SK-N-SH (cell line): Measurements from ENCODE around the gene RREB1. TPM values are rescaled to one million over a fixed set of nuclear protein-coding genes. Genes with fewer than 3 reads are reported as not detected.

Experiments used
- CTCF ChIA-PET: fragments of 300-600, 350-600 bp; formaldehyde crosslinking; extraction: SDS; loops from one replicate; lab custom pipeline; 2021; lab: Yijun Ruan, JAX
- POLR2A ChIA-PET: fragments of 350-600 bp; sonication (Branson Sonifier 250); formaldehyde crosslinking; extraction: SDS; loops from one replicate; lab custom pipeline; 2020; ENCODE audit warnings: antibody characterized with exemption, inconsistent platforms; lab: Yijun Ruan, JAX
- DNase-seq: peaks from one replicate; pipeline ENCODE4 v3.0.0; 2012
- H2AFZ ChIP-seq: fragments of 200-600 bp; sonication (generic); 2 replicates; pipeline ENCODE4 v1.8.1; 2016; ENCODE audit warnings: antibody characterized with exemption, mild to moderate bottlenecking, low read depth
- H3F3A ChIP-seq: fragments of 200-600 bp; sonication (generic); replicated peaks from 2 replicates; pipeline ENCODE3; 2016; ENCODE audit warnings: antibody characterized with exemption, mild to moderate bottlenecking; ENCODE audit not compliant: insufficient read depth
- H3K27ac ChIP-seq, 2 experiments: fragments of 200-500 bp in 1 of 2; fragments of 200-600 bp in 1 of 2; sonication (Bioruptor generic) in 1 of 2; sonication (generic), shearing (Covaris generic) in 1 of 2; 2 replicates each; pipeline versions ENCODE4 v1.5.1 to v1.6.1; 2014 to 2016; ENCODE audit warnings: low read depth in 2 of 2, inconsistent platforms in 1 of 2, low read length in 1 of 2, mild to moderate bottlenecking in 1 of 2, mixed read lengths in 1 of 2
- H3K27me3 ChIP-seq: fragments of 200-600 bp; sonication (generic), shearing (Covaris generic); 2 replicates; pipeline ENCODE4 v1.6.1; 2016; ENCODE audit warnings: mixed run types; ENCODE audit not compliant: insufficient read depth
- H3K36me3 ChIP-seq, 2 experiments: fragments of 200-500 bp in 1 of 2; fragments of 200-600 bp in 1 of 2; sonication (Bioruptor generic) in 1 of 2; sonication (generic) in 1 of 2; replicated peaks in 1 of 2; 2 replicates each; pipeline versions ENCODE3 to v1.5.1; 2014 to 2016; ENCODE audit warnings: low read length in 1 of 2, mild to moderate bottlenecking in 1 of 2; ENCODE audit not compliant: insufficient read depth in 2 of 2, control insufficient read depth in 1 of 2
- H3K4me1 ChIP-seq, 2 experiments: fragments of 200-500 bp in 1 of 2; fragments of 200-600 bp in 1 of 2; sonication (Bioruptor generic) in 1 of 2; sonication (generic), shearing (Covaris generic) in 1 of 2; 2 replicates each; pipeline versions ENCODE4 v1.5.1 to v1.6.1; 2014 to 2016; ENCODE audit warnings: low read depth in 1 of 2, low read length in 1 of 2, mixed run types in 1 of 2; ENCODE audit not compliant: insufficient read depth in 2 of 2, control insufficient read depth in 1 of 2
- H3K4me2 ChIP-seq: fragments of 200-600 bp; sonication (generic), shearing (Covaris generic); 2 replicates; pipeline ENCODE4 v1.6.1; 2017; ENCODE audit warnings: mixed run types
- H3K4me3 ChIP-seq, 2 experiments: fragments of 200-500 bp in 1 of 2; fragments of 200-600 bp in 1 of 2; sonication (Bioruptor generic) in 1 of 2; sonication (generic), shearing (Covaris generic) in 1 of 2; 2 replicates each; pipeline versions ENCODE4 v1.5.1 to v1.8.1; 2014 to 2016; ENCODE audit warnings: low read depth in 2 of 2, inconsistent platforms in 1 of 2, low read length in 1 of 2, mild to moderate bottlenecking in 1 of 2, mixed read lengths in 1 of 2, moderate library complexity in 1 of 2
- H3K79me2 ChIP-seq: fragments of 200-600 bp; sonication (generic); 2 replicates; pipeline ENCODE4 v1.8.1; 2017; ENCODE audit warnings: mild to moderate bottlenecking; ENCODE audit not compliant: insufficient read depth
- H3K9ac ChIP-seq: fragments of 200-600 bp; sonication (generic); 2 replicates; pipeline ENCODE4 v1.6.1; 2017; ENCODE audit warnings: mixed run types
- H3K9me2 ChIP-seq: fragments of 200-600 bp; sonication (generic); 2 replicates; pipeline ENCODE4 v1.6.1; 2017; ENCODE audit warnings: mixed run types
- H3K9me3 ChIP-seq: fragments of 200-600 bp; sonication (generic); 2 replicates; pipeline ENCODE4 v1.6.1; 2017; ENCODE audit warnings: mixed run types, mild to moderate bottlenecking, moderate library complexity
- H4K20me1 ChIP-seq: fragments of 200-600 bp; sonication (generic); 2 replicates; pipeline ENCODE4 v1.6.1; 2017; ENCODE audit warnings: mild to moderate bottlenecking, mixed run types; ENCODE audit not compliant: insufficient read depth
- CTCF ChIP-seq: fragments of 200-600 bp; sonication (generic); IDR thresholded peaks from 2 replicates; pipeline ENCODE4 v1.6.1; 2017; ENCODE audit warnings: antibody characterized with exemption, mild to moderate bottlenecking, moderate library complexity
- EZH2phosphoT487 ChIP-seq: fragments of 200-600 bp; sonication (generic); IDR thresholded peaks from 2 replicates; pipeline ENCODE4 v1.6.1; 2017; ENCODE audit warnings: low read depth, mixed run types, mild to moderate bottlenecking, antibody characterized with exemption, moderate library complexity, borderline replicate concordance
- FOSL2 ChIP-seq: IDR thresholded peaks from 2 replicates; pipeline ENCODE4 v1.4.0; 2012; ENCODE audit warnings: low read depth, mild to moderate bottlenecking, moderate library complexity, borderline replicate concordance
- FOXJ3 ChIP-seq: sonication (generic); formaldehyde crosslinking; IDR thresholded peaks from 2 replicates; pipeline ENCODE4 v1.5.1; 2020; ENCODE audit warnings: mild to moderate bottlenecking, missing genetic modification reagents
- IRF3 ChIP-seq: fragments of 150-350 bp; IDR thresholded peaks from 2 replicates; pipeline ENCODE4 v1.6.1; 2016; ENCODE audit warnings: mild to moderate bottlenecking, low read depth, low read length
- MAX ChIP-seq: IDR thresholded peaks from 2 replicates; pipeline ENCODE4 v1.4.0; 2012; ENCODE audit warnings: low read depth
- NRF1 ChIP-seq: IDR thresholded peaks from 2 replicates; pipeline ENCODE4 v1.6.1; 2012; ENCODE audit warnings: low read depth, mild to moderate bottlenecking, low read length
- PBX3 ChIP-seq: IDR thresholded peaks from 2 replicates; pipeline ENCODE4; 2012
- RAD21 ChIP-seq: IDR thresholded peaks from 2 replicates; pipeline ENCODE4 v1.6.1; 2012; ENCODE audit warnings: mild to moderate bottlenecking, low read length
- RCOR1 ChIP-seq: fragments of 150-350 bp; IDR thresholded peaks from 2 replicates; pipeline ENCODE4 v1.6.1; 2017; ENCODE audit warnings: antibody characterized with exemption, low read length
- SMC3 ChIP-seq: IDR thresholded peaks from 2 replicates; pipeline ENCODE4 v1.6.1; 2012; ENCODE audit warnings: low read depth, low read length, improper control_type of control experiment
- USF2 ChIP-seq: fragments of 150-350 bp; IDR thresholded peaks from 2 replicates; pipeline ENCODE4 v1.6.1; 2017; ENCODE audit warnings: antibody characterized with exemption, low read length, low read depth, borderline replicate concordance
- YY1 ChIP-seq: IDR thresholded peaks from 2 replicates; pipeline ENCODE4 v1.4.0; 2012; ENCODE audit warnings: low read depth, mild to moderate bottlenecking
- ZBTB33 ChIP-seq: IDR thresholded peaks from 2 replicates; pipeline ENCODE4 v1.4.0; 2012; ENCODE audit warnings: low read depth, borderline replicate concordance
- WGBS: methylation state at CpG from one replicate; pipeline ENCODE4 v1.1.6; 2017; ENCODE audit warnings: low lambda C conversion rate; 5-methylcytosine and 5-hydroxymethylcytosine counted together
- polyA plus RNA-seq, 3 experiments: library from polyadenylated mRNA; depleted of rRNA; stranded (reverse); fragments of >200 nt; gene quantifications; 2 replicates each; pipeline ENCODE4 v1.2.3, GENCODE V29; 2012

RREB1 gene
- polyA plus RNA-seq, 1 of the 3 experiments (the other 2 are of a cell fraction) = 2.0 TPM

GRCh38 chr6:7254980-7255835, 147.4 kb downstream of the RREB1 start:
- Histone ChIP-seq H3K27me3 (no peaks in the 10 kb centered on the region), H4K20me1 (no peaks in the 10 kb centered on the region), H3K36me3 (peaks cover 11 to 12% of the 10 kb centered on the region in 2 experiments), H3K9me3 (no peaks in the 10 kb centered on the region), H3K27ac (no peak overlapping the region), H3K79me2 (no peaks in the 10 kb centered on the region), H3K4me3 (no peak overlapping the region), H3K9me2 (no peaks in the 10 kb centered on the region), H3F3A (no peaks in the 10 kb centered on the region), H3K9ac (no peak overlapping the region), H2AFZ (no peak overlapping the region), H3K4me2 (no peak overlapping the region), H3K4me1 (no peaks in the 10 kb centered on the region)
- POLR2A ChIA-PET = no interaction called here
- CTCF ChIA-PET = interaction anchor here (1.1 kb wide), 1 partner anchor 16 kb away, joined by 3 read pairs; no protein-coding TSS in a partner anchor
- no peak for TF ChIP-seq EZH2phosphoT487
- no peak for TF ChIP-seq ZBTB33
- TF ChIP-seq FOXJ3 (CRISPR knock-in tag) = no peak
- TF ChIP-seq IRF3 = no peak
- no peak for TF ChIP-seq NRF1
- TF ChIP-seq FOSL2 = no peak
- no peak for TF ChIP-seq CTCF
- no peak for TF ChIP-seq YY1
- no peak for TF ChIP-seq SMC3
- TF ChIP-seq MAX = no peak
- TF ChIP-seq USF2 = no peak
- TF ChIP-seq RAD21 = no peak
- TF ChIP-seq PBX3 = no peak
- no peak for TF ChIP-seq RCOR1
- 79% methylated on average over 9 of the region's 12 CpGs for WGBS
- DNase-seq = no peak
